Endothelial cell (in vitro differentiated cells): Measurements from ENCODE around the gene MCM3. TPM values are rescaled to one million over a fixed set of nuclear protein-coding genes. Genes with fewer than 3 reads are reported as not detected.

Experiments used
- DNase-seq: peaks from one replicate; pipeline ENCODE4 v3.0.0; 2021; ENCODE audit warnings: low spot score
- H3K27ac Mint-ChIP-seq: one replicate; pipeline ENCODE4 v1.8.0; 2021; ENCODE audit warnings: mixed read lengths, inconsistent platforms; ENCODE audit not compliant: unreplicated experiment
- H3K27me3 Mint-ChIP-seq: one replicate; pipeline ENCODE4 v1.8.0; 2021; ENCODE audit warnings: mild to moderate bottlenecking, moderate library complexity, mixed read lengths, inconsistent platforms; ENCODE audit not compliant: unreplicated experiment
- H3K36me3 Mint-ChIP-seq: one replicate; pipeline ENCODE4 v1.8.0; 2021; ENCODE audit warnings: mild to moderate bottlenecking, low read depth, mixed read lengths, inconsistent platforms; ENCODE audit not compliant: unreplicated experiment
- H3K4me1 Mint-ChIP-seq: one replicate; pipeline ENCODE4 v1.8.0; 2021; ENCODE audit warnings: mild to moderate bottlenecking, mixed read lengths, inconsistent platforms; ENCODE audit not compliant: unreplicated experiment
- H3K4me3 Mint-ChIP-seq: one replicate; pipeline ENCODE4 v1.8.0; 2021; ENCODE audit warnings: mild to moderate bottlenecking, mixed read lengths, inconsistent platforms; ENCODE audit not compliant: unreplicated experiment
- H3K9me3 Mint-ChIP-seq: one replicate; pipeline ENCODE4 v1.8.0; 2021; ENCODE audit warnings: mixed read lengths, inconsistent platforms; ENCODE audit not compliant: unreplicated experiment
- total RNA-seq: library from RNA; stranded (reverse); fragmentation: NEBNext Ultra II Directional; extraction: Animal tissue kit (Norgen Biotek cat#: 25700); gene quantifications from one replicate; pipeline ENCODE4 v1.2.1, GENCODE V29; 2021; ENCODE audit not compliant: unreplicated experiment
- TF ChIP-seq, protein P1 (sequence below): fragments of 200-600 bp; sonication (generic); IDR thresholded peaks from one replicate; pipeline ENCODE4 v1.5.0; 2021; ENCODE audit warnings: antibody characterized with exemption; ENCODE audit not compliant: unreplicated experiment

Gene MCM3
- total RNA-seq, 1 donor from 2014 or later: 50.0 TPM

DNA sequence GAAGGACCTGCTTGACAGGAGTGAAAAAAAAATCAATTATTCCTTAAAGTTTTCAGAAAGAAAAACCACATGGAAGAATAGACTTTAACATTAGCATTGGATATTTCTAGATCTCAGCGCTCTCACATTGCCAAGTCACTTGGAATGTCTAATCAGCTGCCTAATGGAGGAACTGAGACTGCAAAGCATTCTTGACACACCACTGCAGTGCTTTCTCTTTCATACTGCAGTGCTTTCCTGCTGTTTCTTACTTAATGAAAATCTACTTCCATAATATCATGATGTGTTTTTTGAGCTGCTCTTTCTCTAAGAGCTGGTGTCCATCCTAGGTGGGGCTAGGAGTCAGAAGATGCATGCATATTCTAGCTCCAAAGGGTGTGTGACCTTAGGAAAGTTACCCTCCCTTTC is 20.4 kb upstream of the MCM3 start:
- Mint-ChIP-seq H3K27me3 (peaks cover 2% of the 10 kb centered on the region), H3K4me3 (no peak overlapping the region), H3K27ac (no peak overlapping the region), H3K36me3 (peaks cover 4% of the 10 kb centered on the region), H3K9me3 (no peaks in the 10 kb centered on the region), H3K4me1 (peaks cover 14% of the 10 kb centered on the region)
- TF ChIP-seq, protein P1, sequence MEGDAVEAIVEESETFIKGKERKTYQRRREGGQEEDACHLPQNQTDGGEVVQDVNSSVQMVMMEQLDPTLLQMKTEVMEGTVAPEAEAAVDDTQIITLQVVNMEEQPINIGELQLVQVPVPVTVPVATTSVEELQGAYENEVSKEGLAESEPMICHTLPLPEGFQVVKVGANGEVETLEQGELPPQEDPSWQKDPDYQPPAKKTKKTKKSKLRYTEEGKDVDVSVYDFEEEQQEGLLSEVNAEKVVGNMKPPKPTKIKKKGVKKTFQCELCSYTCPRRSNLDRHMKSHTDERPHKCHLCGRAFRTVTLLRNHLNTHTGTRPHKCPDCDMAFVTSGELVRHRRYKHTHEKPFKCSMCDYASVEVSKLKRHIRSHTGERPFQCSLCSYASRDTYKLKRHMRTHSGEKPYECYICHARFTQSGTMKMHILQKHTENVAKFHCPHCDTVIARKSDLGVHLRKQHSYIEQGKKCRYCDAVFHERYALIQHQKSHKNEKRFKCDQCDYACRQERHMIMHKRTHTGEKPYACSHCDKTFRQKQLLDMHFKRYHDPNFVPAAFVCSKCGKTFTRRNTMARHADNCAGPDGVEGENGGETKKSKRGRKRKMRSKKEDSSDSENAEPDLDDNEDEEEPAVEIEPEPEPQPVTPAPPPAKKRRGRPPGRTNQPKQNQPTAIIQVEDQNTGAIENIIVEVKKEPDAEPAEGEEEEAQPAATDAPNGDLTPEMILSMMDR: no peak
- no peak for DNase-seq

DNA sequence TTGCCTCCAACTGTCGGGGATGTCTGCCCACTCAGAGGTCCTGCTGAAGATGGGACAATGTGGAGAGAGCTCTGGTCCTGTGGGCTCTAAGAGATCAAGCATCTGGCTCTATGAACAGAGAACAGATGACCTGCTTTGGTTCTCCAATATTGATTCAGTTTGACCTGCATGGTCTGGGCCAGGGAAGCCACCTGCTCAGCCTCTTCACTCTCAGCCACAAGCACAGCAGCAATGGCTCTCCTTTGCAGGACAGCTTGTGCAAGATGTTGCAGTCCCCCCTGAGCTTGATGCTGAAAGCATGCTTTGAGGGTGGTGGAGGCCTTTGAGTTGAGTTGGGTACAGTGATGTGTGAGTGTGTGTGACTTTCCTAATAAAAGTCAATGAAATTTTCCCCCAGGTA is 18.6 kb upstream of the MCM3 start:
- Mint-ChIP-seq H3K36me3 (peaks cover 4% of the 10 kb centered on the region), H3K27me3 (peaks cover 2% of the 10 kb centered on the region), H3K4me3 (no peak overlapping the region), H3K4me1 (peaks cover 12% of the 10 kb centered on the region), H3K27ac (no peak overlapping the region), H3K9me3 (no peaks in the 10 kb centered on the region)
- DNase-seq: no peak
- TF ChIP-seq, protein P1: no peak

DNA sequence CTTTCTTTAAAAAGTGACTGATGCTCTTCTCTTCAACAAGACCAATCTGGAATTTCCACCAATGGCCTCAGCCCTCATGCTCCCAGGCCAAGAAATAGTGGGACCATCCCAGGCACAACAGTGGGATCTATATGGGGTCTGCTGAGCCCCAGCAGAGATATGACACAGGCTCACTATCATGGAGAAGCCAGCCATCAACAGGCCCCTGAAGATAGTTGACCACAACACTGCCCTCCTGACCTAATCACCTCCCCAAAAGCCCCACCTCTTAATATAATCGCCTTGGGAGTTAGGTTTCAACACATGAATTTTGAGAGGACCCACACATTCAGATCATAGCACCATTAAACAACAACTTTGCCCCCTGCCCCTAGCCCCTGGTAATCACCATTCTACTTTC is 16.8 kb upstream of the MCM3 start:
- Mint-ChIP-seq H3K4me1 (peaks cover 1% of the 10 kb centered on the region), H3K27ac (no peak overlapping the region), H3K4me3 (peak overlapping the region; percentile 44), H3K36me3 (peaks cover 14% of the 10 kb centered on the region), H3K9me3 (no peaks in the 10 kb centered on the region), H3K27me3 (peaks cover 2% of the 10 kb centered on the region)
- no peak for DNase-seq
- TF ChIP-seq, protein P1: no peak

DNA sequence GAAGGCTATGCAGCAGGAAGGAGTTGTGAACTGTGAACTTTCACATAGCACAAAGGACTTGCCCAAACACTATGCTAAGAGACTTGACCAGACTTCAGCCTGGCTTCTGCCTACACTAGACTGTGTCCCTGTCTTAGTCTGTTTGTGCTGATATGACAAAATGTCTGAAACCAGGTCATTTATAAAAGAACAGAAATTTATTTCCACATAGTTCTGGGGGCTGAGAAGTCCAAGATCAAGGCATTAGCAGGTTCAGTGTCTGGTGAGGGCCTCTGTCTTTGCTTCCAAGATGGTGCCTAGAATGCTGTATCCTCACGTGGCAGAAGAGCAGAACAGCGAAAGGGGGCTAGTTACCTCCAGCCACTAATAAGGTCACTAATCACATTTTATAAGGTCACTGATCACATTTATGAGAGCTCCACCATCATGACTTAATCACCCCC is 16.0 kb upstream of the MCM3 start:
- Mint-ChIP-seq H3K4me1 (no peaks in the 10 kb centered on the region), H3K27me3 (peaks cover 2% of the 10 kb centered on the region), H3K36me3 (peaks cover 19% of the 10 kb centered on the region), H3K27ac (no peak overlapping the region), H3K4me3 (no peak overlapping the region), H3K9me3 (no peaks in the 10 kb centered on the region)
- no peak for DNase-seq
- TF ChIP-seq, protein P1: no peak

DNA sequence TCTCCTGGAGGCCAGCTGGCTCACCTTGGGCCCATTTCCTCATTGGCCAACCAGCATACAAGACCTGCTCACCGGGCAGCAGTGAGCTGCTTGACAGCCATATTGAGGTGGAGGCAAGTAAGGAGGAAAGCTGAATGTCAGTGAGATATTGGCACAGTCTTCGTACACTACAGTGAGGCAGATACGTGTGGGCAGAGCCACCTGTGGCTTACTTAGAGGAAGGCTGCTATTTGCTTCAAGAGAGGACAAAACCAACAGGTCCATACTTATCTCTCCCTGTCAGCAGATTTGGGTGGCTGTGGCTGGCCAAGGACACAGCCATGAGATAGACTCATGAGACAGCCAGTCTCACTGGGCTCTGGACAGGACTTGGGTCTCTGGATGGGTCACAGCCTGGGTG is 15.1 kb upstream of the MCM3 start:
- Mint-ChIP-seq H3K36me3 (peaks cover 19% of the 10 kb centered on the region), H3K27me3 (peaks cover 2% of the 10 kb centered on the region), H3K4me1 (no peaks in the 10 kb centered on the region), H3K9me3 (no peaks in the 10 kb centered on the region), H3K4me3 (no peak overlapping the region), H3K27ac (no peak overlapping the region)
- DNase-seq: no peak
- TF ChIP-seq, protein P1: no peak
